NOMO-1 treated with DMSO at 0.1 percent for 48 hours (cell line): ENCODE results near the gene FAM53B.
"Not testable (repeated sequence)": the region's sequence is repeated elsewhere in the genome, so short reads cannot be mapped to it uniquely, and the experiment has no call there.

Source experiments
- DNase-seq: peaks from one replicate; lab custom pipeline; 2025; ENCODE audit not compliant: unreplicated experiment; lab: John Stamatoyannopoulos, UW

The FAM53B gene

DNA sequence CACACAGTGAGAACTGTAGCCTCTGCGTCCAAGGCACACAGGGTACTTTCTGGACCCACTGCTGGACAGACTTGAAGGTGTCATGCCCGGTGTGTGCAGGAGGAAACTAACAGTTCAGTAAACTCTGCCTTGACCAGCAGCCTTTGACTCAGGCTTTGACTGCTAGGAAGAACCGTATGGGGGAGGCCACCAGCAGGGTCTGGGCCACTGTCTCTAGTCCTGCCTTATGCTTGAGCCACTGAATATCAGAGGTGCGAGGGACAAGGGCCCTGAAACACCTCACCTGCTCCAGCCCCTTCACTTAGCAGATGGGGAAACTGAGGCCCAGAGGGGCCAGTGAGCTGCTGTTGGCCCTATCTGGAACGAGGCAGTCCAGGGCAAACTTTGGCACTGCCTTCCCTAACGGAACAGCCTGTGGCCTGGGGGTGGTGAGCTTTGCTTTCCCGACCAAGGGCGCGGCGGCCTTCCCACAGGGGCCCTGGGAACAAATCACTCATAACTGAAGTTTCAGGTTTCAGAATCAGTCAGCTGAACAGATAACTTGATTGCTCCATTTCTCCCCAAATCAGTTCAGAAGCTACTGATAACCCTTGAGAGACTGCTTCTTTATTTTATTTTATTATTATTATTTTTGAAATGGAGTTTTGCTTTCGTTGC, 130.0 kb downstream of the FAM53B start:
- DNase-seq = no peak

GRCh38 chr10:124612611-124613498, 131.3 kb downstream of the FAM53B start:
- no peak for DNase-seq

DNA sequence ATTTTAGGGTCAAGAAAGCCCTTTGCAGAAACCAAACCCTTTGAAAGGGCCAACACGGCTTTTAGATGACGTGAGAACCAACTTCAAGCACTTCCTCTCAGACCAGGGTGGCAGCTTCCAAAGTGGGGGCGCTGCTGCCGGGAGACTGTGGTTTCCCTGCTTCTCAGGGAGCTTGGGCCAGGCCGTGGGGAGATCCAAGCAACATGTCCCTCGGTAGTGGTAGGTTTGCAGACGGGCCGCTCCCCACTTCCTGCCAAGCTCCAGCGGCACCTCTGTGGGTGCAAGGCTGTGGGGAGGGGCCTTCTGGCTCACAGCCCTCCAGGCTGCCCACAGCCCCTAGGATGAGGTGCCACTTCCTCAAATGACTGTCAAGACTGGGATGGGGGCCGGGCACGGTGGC, 132.4 kb downstream of the FAM53B start:
- DNase-seq = peak; percentile 34

GRCh38 chr10:124610851-124611250, 133.3 kb downstream of the FAM53B start:
- not testable (repeated sequence) for DNase-seq

- DNase-seq = not testable (repeated sequence)
These were observed 134.0 kb downstream of the FAM53B start for GRCh38 chr10:124610186-124610585.

- DNase-seq = no peak
These were observed 134.5 kb downstream of the FAM53B start for GRCh38 chr10:124609698-124610097.

- DNase-seq = no peak
These were observed 136.0 kb downstream of the FAM53B start for GRCh38 chr10:124608093-124608721.

DNA sequence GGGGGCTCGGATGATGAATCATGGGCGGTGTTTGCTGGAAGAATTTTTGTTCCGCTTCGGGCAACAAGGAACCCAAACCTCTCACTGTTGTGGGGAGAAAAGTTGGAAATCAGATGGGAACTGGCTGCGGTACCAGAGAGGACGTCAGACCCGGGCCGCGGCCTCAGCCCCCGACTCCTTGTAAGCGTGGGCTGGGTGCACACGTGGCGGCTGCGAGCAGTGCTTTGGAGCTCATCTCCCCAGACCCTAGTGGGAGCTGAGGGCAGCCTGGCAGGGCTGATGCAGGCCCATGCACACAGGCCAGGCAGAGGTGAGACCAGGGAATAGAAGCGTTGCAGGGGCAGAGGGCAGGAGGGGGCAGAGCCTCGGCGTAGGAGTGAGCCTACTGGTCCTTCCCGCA, 136.5 kb downstream of the FAM53B start:
- DNase-seq = no peak

GRCh38 chr10:124606822-124607221, 137.4 kb downstream of the FAM53B start:
- peak; percentile 4 for DNase-seq

GRCh38 chr10:124605856-124606812, 138.0 kb downstream of the FAM53B start:
- no peak for DNase-seq

GRCh38 chr10:124605481-124605855, 138.7 kb downstream of the FAM53B start:
- no peak for DNase-seq

DNA sequence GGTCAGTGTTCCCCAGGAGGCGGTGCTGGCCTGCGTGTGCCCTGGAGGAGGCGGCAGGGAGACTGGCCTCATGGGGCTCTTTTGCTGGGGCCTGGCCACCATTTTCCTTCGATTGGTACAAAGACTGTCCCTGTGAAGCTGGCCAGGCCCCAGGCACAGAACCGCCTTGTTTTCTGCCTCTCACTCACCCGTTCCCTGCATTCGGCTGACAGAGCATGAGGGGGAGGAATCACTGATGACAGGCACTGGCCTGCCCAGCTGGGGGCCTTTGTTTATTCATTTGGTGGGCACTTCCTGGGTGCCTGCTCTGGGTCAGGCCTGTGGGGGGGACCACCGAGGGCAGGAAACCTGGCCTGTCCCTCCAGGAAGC, 139.2 kb downstream of the FAM53B start:
- DNase-seq = no peak

DNA sequence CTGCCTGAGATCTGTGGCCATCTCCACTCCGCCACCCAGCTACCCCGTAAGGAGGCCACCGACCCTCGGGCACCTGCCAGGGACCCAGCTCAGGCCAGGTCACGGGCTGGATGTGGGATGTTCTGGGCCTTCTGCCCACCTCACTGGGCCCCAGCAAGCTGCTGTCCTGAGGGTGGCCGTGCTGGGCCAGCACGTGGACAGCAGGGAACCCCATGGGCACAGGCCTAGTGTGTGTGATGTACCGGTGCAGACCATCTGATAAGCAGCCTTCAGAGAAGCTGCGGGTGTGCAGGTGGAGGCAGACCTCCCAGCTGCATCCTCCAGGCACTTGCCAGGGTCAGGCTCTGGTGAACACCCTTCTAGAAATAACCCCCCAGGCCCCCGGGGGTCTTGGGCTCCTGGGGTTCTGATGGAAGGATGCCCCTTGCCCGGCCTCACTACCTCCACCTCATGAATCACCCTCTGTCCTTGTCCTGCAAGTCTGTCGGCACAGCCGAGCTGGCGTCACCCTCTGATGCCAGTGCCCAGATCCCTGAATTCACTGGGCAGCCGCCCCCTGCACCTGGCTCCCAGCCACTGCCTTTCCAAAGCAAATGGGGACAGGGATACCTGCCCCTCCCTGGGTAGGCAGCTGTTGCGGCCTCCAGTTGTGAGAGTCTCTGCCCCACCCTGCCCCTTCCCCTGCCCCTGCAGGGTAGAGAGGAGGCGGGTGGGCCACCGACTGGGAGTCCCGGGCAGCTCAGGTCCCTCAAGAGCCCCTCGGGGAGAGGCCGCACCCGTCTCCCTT, 139.8 kb downstream of the FAM53B start:
- no peak for DNase-seq

DNA sequence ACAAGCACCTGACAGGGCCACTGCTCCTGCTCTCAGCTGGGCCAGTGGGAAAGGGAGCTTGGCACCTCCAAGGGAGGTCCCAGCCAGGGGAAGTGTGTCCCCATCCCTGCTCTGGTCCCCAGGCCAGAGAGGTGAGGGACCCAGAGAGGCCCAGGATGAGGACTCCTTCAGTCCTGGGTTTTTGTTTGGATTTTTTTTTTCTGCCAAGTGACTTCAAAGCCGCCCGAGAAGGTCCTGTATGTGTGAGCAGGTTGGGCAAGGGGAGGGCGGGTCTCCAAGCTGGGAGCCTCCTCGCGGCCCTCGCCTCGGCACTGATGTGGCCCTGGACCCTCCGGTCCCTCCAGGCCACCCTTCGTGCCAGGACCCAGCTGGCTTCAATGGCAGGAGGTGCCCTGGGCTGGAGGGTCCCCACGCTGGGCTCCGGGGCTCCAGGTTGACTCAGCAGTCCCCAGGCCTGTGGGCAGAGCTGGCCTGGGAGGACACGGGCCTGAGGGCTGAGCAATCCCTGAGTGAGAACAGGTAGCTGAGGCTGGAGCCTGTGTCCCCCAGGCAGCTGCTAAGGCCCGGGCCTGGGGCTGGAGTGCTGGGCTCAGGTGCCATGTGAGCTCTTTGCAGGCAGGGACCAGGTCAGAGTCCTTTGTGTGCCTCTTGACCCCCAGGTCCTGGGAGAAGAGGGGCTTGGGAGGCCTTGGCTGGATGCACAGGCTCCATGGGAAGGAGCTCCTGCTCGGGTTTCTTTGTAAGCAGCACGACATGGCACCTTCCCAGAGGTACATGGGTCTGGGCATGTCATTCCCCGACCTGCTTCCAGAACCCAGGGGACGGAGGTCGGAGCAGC, 140.6 kb downstream of the FAM53B start:
- DNase-seq = no peak

GRCh38 chr10:124602646-124603365, 141.4 kb downstream of the FAM53B start:
- DNase-seq = no peak

- no peak for DNase-seq
These were observed 142.0 kb downstream of the FAM53B start for GRCh38 chr10:124602121-124602561.

GRCh38 chr10:124601431-124602120, 142.6 kb downstream of the FAM53B start:
- DNase-seq = no peak

DNA sequence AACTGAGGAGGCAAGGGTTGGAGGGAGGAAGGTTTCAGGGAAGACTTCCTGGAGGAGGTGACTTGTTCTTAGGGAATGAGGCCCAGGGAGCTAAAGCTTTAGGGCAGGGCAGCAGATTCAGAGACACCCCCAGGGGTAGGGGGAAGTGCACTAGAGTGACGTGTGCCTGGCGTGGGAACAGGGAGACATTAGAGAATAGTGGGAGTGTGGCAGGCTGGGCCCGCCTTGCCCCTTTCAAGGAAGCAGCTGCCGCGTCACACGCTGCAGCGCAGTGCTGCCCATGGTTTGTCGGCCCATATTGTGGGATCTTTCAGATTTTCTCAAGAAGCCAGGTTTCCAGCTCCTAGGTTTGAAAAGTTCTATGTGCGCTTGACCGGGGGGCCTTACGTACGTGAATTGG, 143.2 kb downstream of the FAM53B start:
- DNase-seq = no peak
